Panc1 (cell line): ENCODE measurements around the gene ATXN7L1. TPM values are rescaled to one million over a fixed set of nuclear protein-coding genes. Genes with fewer than 3 reads are reported as not detected.

Experiments used
- ATAC-seq: fragments of 200-7000 bp; cut with Tn5 transposase; 2 replicates; pipeline ENCODE4 v1.9.1; 2020; ENCODE audit warnings: mild to moderate bottlenecking, moderate library complexity
- BruUV-seq: library from RNA; stranded (reverse); fragments of 400-500 nt; replicated peaks from 2 replicates; lab custom pipeline; 2021; lab: Mats Ljungman, UMichigan
- CTCF ChIA-PET: fragments of 300-600 bp; sonication (Branson Sonifier 250); formaldehyde crosslinking; loops from one replicate; lab custom pipeline; 2022; ENCODE audit warnings: antibody characterized with exemption; lab: Charles Lee
- POLR2A ChIA-PET: fragments of 300-600 bp; sonication (Branson Sonifier 250); formaldehyde crosslinking; loops from one replicate; lab custom pipeline; 2022; ENCODE audit warnings: antibody characterized with exemption; lab: Charles Lee
- DNase-seq: peaks from one replicate; pipeline ENCODE4 v3.0.0-alpha.2; 2010; ENCODE audit warnings: low read depth, low spot score
- H3K27ac ChIP-seq: 2 replicates; pipeline ENCODE4 v1.5.1; 2011; ENCODE audit warnings: mild to moderate bottlenecking, low read length, inconsistent platforms
- H3K27me3 ChIP-seq: fragments of 200-500 bp; sonication (Bioruptor generic); 2 replicates; pipeline ENCODE4 v1.6.0; 2014; ENCODE audit warnings: low read length, inconsistent platforms; ENCODE audit not compliant: control insufficient read depth, insufficient read depth
- H3K36me3 ChIP-seq: fragments of 200-500 bp; sonication (Bioruptor generic); 2 replicates; pipeline ENCODE4 v1.5.1; 2014; ENCODE audit warnings: inconsistent platforms, mild to moderate bottlenecking, low read length, moderate library complexity; ENCODE audit not compliant: control insufficient read depth, insufficient read depth
- H3K4me1 ChIP-seq: 2 replicates; pipeline ENCODE4 v1.5.1; 2011; ENCODE audit warnings: inconsistent platforms, mild to moderate bottlenecking, low read length, moderate library complexity; ENCODE audit not compliant: control insufficient read depth, insufficient read depth
- H3K4me3 ChIP-seq, 2 experiments: 2 replicates each; pipeline ENCODE4 v1.5.1; 2011 to 2012; ENCODE audit warnings: low read depth in 2 of 2, low read length in 2 of 2, mild to moderate bottlenecking in 2 of 2, inconsistent platforms in 1 of 2, moderate library complexity in 1 of 2
- H3K9me3 ChIP-seq: fragments of 200-500 bp; sonication (Bioruptor generic); 2 replicates; pipeline ENCODE4 v1.5.1; 2014; ENCODE audit warnings: low read depth, mild to moderate bottlenecking, inconsistent platforms, low read length, moderate library complexity; ENCODE audit not compliant: control insufficient read depth, insufficient read depth
- POLR2AphosphoS5 ChIP-seq: IDR thresholded peaks from 2 replicates; pipeline ENCODE4 v1.6.1; 2012; ENCODE audit warnings: mild to moderate bottlenecking, low read depth, low read length, moderate library complexity
- REST ChIP-seq, 2 experiments: IDR thresholded peaks; 2 replicates each; pipeline ENCODE4 v1.6.1; 2011 to 2012; ENCODE audit warnings: low read depth in 2 of 2, control low read depth in 1 of 2, low read length in 1 of 2, mild to moderate bottlenecking in 1 of 2, moderate library complexity in 1 of 2; ENCODE audit not compliant: insufficient read depth in 1 of 2
- SIN3A ChIP-seq: IDR thresholded peaks from 2 replicates; pipeline ENCODE4 v1.6.1; 2012; ENCODE audit warnings: low read depth, mild to moderate bottlenecking, low read length, moderate library complexity, borderline replicate concordance; ENCODE audit not compliant: insufficient read depth
- TCF7L2 ChIP-seq: IDR thresholded peaks from 2 replicates; pipeline ENCODE4 v1.6.1; 2011; ENCODE audit warnings: mild to moderate bottlenecking, low read depth, low read length, inconsistent platforms
- in situ Hi-C: cut with HindIII; loops from 2 replicates; pipeline ENCODE4 v1.10.0; 2016; ENCODE audit warnings: low sequenced_read_pairs, low pct_unique_long_range_greater_than_20kb
- intact Hi-C: fragments of 100-400 bp; cut with micrococcal nuclease; formaldehyde crosslinking; loops from one replicate; pipeline ENCODE4 v1.10.0; 2022; ENCODE audit not compliant: unreplicated experiment
- total RNA-seq: library from RNA; stranded (reverse); gene quantifications from one replicate; pipeline ENCODE4 v1.2.1, GENCODE V29; 2021; ENCODE audit not compliant: unreplicated experiment
- TF ChIP-seq, protein P1 (sequence below): fragments of 450-650 bp; IDR thresholded peaks from 2 replicates; pipeline ENCODE4 v1.5.1; 2017; ENCODE audit warnings: mild to moderate bottlenecking

The ATXN7L1 gene
- total RNA-seq, 1 experiment from 2014 or later, result 10.8 TPM

GRCh38 chr7:105638902-105639495 is 237.4 kb downstream of the ATXN7L1 start:
- ATAC-seq, result no peak
- H3K36me3 ChIP-seq, result no peaks in the 10 kb centered on the region
- no peak for TF ChIP-seq POLR2AphosphoS5
- TF ChIP-seq, protein P1, sequence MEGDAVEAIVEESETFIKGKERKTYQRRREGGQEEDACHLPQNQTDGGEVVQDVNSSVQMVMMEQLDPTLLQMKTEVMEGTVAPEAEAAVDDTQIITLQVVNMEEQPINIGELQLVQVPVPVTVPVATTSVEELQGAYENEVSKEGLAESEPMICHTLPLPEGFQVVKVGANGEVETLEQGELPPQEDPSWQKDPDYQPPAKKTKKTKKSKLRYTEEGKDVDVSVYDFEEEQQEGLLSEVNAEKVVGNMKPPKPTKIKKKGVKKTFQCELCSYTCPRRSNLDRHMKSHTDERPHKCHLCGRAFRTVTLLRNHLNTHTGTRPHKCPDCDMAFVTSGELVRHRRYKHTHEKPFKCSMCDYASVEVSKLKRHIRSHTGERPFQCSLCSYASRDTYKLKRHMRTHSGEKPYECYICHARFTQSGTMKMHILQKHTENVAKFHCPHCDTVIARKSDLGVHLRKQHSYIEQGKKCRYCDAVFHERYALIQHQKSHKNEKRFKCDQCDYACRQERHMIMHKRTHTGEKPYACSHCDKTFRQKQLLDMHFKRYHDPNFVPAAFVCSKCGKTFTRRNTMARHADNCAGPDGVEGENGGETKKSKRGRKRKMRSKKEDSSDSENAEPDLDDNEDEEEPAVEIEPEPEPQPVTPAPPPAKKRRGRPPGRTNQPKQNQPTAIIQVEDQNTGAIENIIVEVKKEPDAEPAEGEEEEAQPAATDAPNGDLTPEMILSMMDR, result no peak
- no peak for TF ChIP-seq REST (IDR thresholded peaks at IDR 0.05; ENCODE audit: insufficient read depth in 1 of 2, low read depth in 2 of 2, low read length in 1 of 2)
- no peak for TF ChIP-seq TCF7L2
- no peak for TF ChIP-seq SIN3A
- ChIA-PET CTCF (no interaction called here), POLR2A (no interaction called here)
- no peak for DNase-seq
- no TSS peak for BruUV-seq
- H3K27me3 ChIP-seq, result no peaks in the 10 kb centered on the region
- H3K4me3 ChIP-seq, result no peak overlapping the region
- no peaks in the 10 kb centered on the region for H3K9me3 ChIP-seq
- intact Hi-C loops (no loop called here), in situ Hi-C loops (no loop called here)
- H3K4me1 ChIP-seq, result no peaks in the 10 kb centered on the region
- no peak overlapping the region for H3K27ac ChIP-seq

GRCh38 chr7:105638334-105638733 is 238.1 kb downstream of the ATXN7L1 start:
- BruUV-seq, result no TSS peak
- no peaks in the 10 kb centered on the region for H3K36me3 ChIP-seq
- ATAC-seq (no peak), DNase-seq (no peak)
- TF ChIP-seq TCF7L2 (no peak), SIN3A (no peak), REST (IDR thresholded peaks at IDR 0.05; ENCODE audit: insufficient read depth in 1 of 2, low read depth in 2 of 2, low read length in 1 of 2) (no peak), POLR2AphosphoS5 (no peak)
- TF ChIP-seq, protein P1, result no peak
- no peaks in the 10 kb centered on the region for H3K27me3 ChIP-seq
- POLR2A ChIA-PET, result no interaction called here
- CTCF ChIA-PET, result no interaction called here
- no peaks in the 10 kb centered on the region for H3K4me1 ChIP-seq
- H3K4me3 ChIP-seq, result no peak overlapping the region
- no peaks in the 10 kb centered on the region for H3K9me3 ChIP-seq
- in situ Hi-C loops, result no loop called here
- intact Hi-C loops, result no loop called here
- H3K27ac ChIP-seq, result no peak overlapping the region
